Measurements from ENCODE around the gene SHH. TPM values are rescaled to one million over a fixed set of nuclear protein-coding genes. Genes with fewer than 3 reads are reported as not detected.

The SHH gene
- total and polyA plus RNA-seq, 2 of the 13 experiments (the other 11 are each of a cell fraction or from before 2014, with no cell fraction given): 1.9 to 3.4 TPM

- H3K79me2 ChIP-seq (ENCODE audit: insufficient read depth, low read length): no peaks in the 10 kb centered on the region
- in situ Hi-C loops (cut with HindIII; ENCODE audit: extremely low pct_ligation_motif_present, low pct_unique_long_range_greater_than_20kb) (loop anchor here (25.0 kb wide), 1 partner anchor 813 kb away; the partner anchor contains the start of gene RNF32), intact Hi-C loops (cut with micrococcal nuclease; ENCODE audit: unreplicated experiment) (no loop called here)
- BruUV-seq (replicated peaks): no TSS peak
- H3K4me1 ChIP-seq (ENCODE audit: insufficient read depth, low read length): peaks cover 6% of the 10 kb centered on the region; the same call in 1 of the 2 replicates
- H3K9me3 ChIP-seq (ENCODE audit: low read length): no peaks in the 10 kb centered on the region
- FAIRE-seq (no peak), DNase-seq (ENCODE audit: low spot score) (no peak), ATAC-seq (no peak)
- no peak overlapping the region for H2AFZ ChIP-seq (ENCODE audit: low read length)
- no peaks in the 10 kb centered on the region for H3K36me3 ChIP-seq (replicated peaks in 1 of 2; ENCODE audit: control insufficient read depth in 1 of 2, insufficient read depth in 2 of 2, low read length in 2 of 2)
- peak; percentile 54; the same call in 1 of the 2 replicates for TF ChIP-seq ZBTB33 (CRISPR knock-in tag; IDR thresholded peaks at IDR 0.05)
- no peak for TF ChIP-seq PRPF4 (IDR thresholded peaks at IDR 0.05; ENCODE audit: low read depth, low read length, poor library complexity, severe bottlenecking)
- TF ChIP-seq TSC22D2 (CRISPR knock-in tag; IDR thresholded peaks at IDR 0.05; ENCODE audit: borderline replicate concordance): no peak
- ChIA-PET POLR2A (no interaction called here), CTCF (ENCODE audit: low intra/inter-chr PET ratio, low total read pairs) (no interaction called here)
- no peak overlapping the region for H3K4me2 ChIP-seq (ENCODE audit: low read depth, low read length)
- no peak overlapping the region for H3K4me3 ChIP-seq (replicated peaks in 1 of 3; ENCODE audit: insufficient read depth in 1 of 3, low read depth in 2 of 3, low read length in 3 of 3)
- 49% methylated on average over 15 of the region's 17 CpGs for WGBS (ENCODE audit: low lambda C conversion rate)
- no peak overlapping the region for H3K27ac ChIP-seq (ENCODE audit: extremely low read length, insufficient read depth, low read length)
- H3K27me3 ChIP-seq (ENCODE audit: control insufficient read depth in 1 of 2, insufficient read depth in 2 of 2, low read length in 2 of 2): peaks cover 5 to 54% of the 10 kb centered on the region in 2 experiments
- H4K20me1 ChIP-seq (ENCODE audit: insufficient read depth, low read length): no peaks in the 10 kb centered on the region
- no peak overlapping the region for H3K9ac ChIP-seq (ENCODE audit: insufficient read depth, low read depth, low read length)
Observed at GRCh38 chr7:155824227-155824886, 12.1 kb upstream of the SHH start.

GRCh38 chr7:155821851-155822250 is 9.6 kb upstream of the SHH start:
- no peak overlapping the region for H3K27ac ChIP-seq (ENCODE audit: extremely low read length, insufficient read depth, low read length)
- WGBS (ENCODE audit: low lambda C conversion rate): 24% methylated on average over 11 of the region's 11 CpGs
- ATAC-seq (no peak), DNase-seq (ENCODE audit: low spot score) (no peak), FAIRE-seq (no peak)
- no peak overlapping the region for H3K4me2 ChIP-seq (ENCODE audit: low read depth, low read length)
- in situ Hi-C loops (cut with HindIII; ENCODE audit: extremely low pct_ligation_motif_present, low pct_unique_long_range_greater_than_20kb): loop anchor here (25.0 kb wide), 1 partner anchor 815 kb away; the partner anchor contains the start of gene RNF32
- no peaks in the 10 kb centered on the region for H3K79me2 ChIP-seq (ENCODE audit: insufficient read depth, low read length)
- intact Hi-C loops (cut with micrococcal nuclease; ENCODE audit: unreplicated experiment): no loop called here
- TF ChIP-seq XBP1 (CRISPR knock-in tag; IDR thresholded peaks at IDR 0.05) (no peak), MTA3 (CRISPR knock-in tag; IDR thresholded peaks at IDR 0.05) (no peak), PBX2 (CRISPR knock-in tag; IDR thresholded peaks at IDR 0.05) (no peak), PAF1 (CRISPR knock-in tag; IDR thresholded peaks at IDR 0.05) (no peak)
- CTCF ChIA-PET (ENCODE audit: low intra/inter-chr PET ratio, low total read pairs): no interaction called here
- H3K36me3 ChIP-seq (replicated peaks in 1 of 2; ENCODE audit: control insufficient read depth in 1 of 2, insufficient read depth in 2 of 2, low read length in 2 of 2): no peaks in the 10 kb centered on the region
- no peaks in the 10 kb centered on the region for H4K20me1 ChIP-seq (ENCODE audit: insufficient read depth, low read length)
- H3K9ac ChIP-seq (ENCODE audit: insufficient read depth, low read depth, low read length): no peak overlapping the region
- H3K4me1 ChIP-seq (ENCODE audit: insufficient read depth, low read length): peaks cover 3% of the 10 kb centered on the region; the same call in 1 of the 2 replicates
- no peak overlapping the region for H3K4me3 ChIP-seq (replicated peaks in 1 of 3; ENCODE audit: insufficient read depth in 1 of 3, low read depth in 2 of 3, low read length in 3 of 3)
- POLR2A ChIA-PET: no interaction called here
- no TSS peak for BruUV-seq (replicated peaks)
- H3K27me3 ChIP-seq (ENCODE audit: control insufficient read depth in 1 of 2, insufficient read depth in 2 of 2, low read length in 2 of 2): peaks cover 6 to 69% of the 10 kb centered on the region in 2 experiments
- H2AFZ ChIP-seq (ENCODE audit: low read length): no peak overlapping the region
- H3K9me3 ChIP-seq (ENCODE audit: low read length): no peaks in the 10 kb centered on the region

All from HepG2 (cell line).